Islet precursor cell (in vitro differentiated cells): ENCODE results near the gene FPR2.

Source experiments
- DNase-seq: peaks from one replicate; pipeline ENCODE4 v3.0.0-alpha.2; 2018

Gene FPR2

DNA sequence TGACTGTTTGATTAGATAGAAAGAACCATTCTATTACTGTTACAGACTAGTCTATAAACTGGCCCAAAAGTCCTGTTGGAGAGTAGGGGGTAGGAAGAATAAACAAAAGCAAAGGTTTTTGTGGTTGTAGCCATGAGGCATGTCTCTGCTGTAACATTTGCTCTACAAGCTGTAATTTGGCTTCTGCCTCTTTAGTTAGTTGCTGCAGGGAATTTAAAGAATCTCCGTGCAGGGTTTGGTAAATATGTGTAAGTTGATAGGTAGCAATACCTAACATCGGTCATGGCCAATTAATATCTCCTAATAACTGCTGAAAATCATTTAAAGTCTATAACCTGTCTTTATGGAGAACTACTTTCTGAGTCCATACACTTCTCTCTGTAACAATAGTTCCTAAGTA is 46.9 kb downstream of the FPR2 start:
- no peak for DNase-seq

DNA sequence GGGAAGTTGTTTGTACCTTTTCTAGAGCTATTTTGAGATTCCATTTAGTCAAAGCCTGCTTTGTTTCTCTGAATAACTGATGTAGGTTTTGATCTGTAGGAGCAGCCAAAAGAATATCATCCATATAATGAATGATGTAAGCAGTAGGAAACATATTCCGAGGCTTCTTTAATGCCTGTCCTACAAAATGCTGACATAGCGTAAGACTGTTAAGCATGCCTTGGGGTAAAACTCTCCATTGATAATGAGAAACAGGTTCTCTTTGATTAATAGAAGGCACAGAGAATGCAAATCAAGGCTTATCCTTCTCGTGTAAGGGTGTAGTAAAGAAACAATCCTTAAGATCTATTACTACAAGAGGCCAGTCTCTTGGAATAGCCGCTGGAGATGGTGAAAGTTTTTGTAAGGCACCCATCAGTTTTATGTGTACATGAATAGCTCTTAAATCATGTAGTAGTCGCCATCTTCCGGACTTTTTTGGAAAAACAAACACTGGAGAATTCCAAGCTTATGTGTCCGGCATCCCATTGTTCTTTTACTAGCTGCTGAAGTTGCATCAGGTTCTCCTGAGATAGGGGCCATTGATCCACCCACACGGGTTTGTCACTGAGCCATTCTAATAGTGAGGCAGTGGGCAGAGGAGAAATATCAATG is 47.5 kb downstream of the FPR2 start:
- DNase-seq, result no peak

DNA sequence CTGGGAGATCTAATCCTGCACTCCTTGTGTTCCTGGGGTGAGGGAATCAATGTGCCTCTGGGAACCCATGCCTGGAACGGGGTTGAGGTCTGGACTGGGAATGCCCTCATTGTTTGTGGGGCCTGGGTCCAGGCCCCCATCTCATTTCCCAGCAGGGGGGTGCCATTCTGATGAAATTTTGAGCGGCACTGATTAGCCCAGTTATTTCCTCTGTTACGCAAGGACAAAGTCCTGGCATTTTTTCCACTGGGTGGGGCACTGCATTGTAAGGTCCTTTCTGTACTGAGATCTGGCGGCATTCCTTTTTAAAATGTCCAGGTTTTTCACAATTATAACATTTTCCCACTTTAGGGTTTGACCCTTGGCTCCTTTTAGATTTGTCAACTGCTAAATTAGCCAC is 48.8 kb downstream of the FPR2 start:
- DNase-seq, result no peak

- DNase-seq, result no peak
These were observed 49.2 kb downstream of the FPR2 start for GRCh38 chr19:51810223-51810622.

DNA sequence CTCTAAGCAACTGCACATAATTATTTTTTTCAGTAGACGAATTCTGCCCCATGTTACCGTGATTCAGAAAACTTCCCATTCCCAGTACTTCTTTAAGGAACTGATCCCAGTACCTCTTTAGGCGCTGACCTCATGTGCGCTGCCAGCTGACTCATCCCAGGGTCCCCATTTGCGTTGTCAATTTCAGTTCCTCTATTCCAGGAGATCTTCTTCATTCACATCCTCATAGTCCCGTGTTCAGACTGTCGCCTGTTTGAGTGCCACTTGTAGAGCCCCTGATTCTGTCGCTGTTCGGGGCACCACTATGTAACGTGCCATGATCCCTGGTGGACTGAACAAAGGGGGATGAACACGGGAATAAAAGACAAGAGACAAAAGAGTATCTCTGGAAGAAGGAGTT is 50.4 kb downstream of the FPR2 start:
- DNase-seq, result no peak

DNA sequence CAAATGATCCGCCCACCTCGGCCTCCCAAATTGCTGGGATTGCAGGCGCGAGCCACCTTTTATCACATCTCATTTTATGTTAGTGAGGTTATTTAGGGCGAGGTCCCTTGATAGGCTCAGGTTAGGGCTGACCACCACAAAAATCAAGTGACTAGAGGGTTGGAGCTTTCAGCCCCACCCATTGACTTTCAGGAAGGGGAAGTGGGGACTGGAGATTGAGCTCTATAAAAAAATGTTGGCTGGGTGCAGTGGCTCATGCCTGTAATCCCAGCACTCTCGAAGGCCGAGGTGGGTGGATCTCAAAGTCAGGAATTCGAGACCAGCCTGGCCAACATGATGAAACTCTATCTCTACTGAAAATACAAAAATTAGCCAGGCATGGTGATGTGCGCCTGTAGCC is 54.1 kb downstream of the FPR2 start:
- no peak for DNase-seq

DNA sequence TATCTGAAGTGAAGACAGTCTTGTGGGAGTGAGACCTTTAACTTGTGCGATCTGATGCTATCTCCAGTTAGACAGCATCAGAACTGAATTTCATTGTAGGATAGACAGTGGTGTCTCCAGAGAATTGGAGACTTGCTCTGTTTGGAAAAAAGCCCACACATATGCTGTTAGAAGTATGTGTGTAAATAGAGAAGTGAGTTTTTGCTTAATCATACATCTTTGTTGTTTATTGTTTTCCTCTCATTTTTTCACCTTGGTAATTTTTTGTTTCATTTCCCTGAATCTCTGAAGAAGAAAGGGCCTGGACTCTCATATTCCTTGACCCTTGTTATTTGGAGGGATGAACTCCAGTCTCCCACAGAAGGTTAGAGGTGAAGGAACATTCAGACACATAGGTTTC is 55.7 kb downstream of the FPR2 start:
- DNase-seq, result no peak

DNA sequence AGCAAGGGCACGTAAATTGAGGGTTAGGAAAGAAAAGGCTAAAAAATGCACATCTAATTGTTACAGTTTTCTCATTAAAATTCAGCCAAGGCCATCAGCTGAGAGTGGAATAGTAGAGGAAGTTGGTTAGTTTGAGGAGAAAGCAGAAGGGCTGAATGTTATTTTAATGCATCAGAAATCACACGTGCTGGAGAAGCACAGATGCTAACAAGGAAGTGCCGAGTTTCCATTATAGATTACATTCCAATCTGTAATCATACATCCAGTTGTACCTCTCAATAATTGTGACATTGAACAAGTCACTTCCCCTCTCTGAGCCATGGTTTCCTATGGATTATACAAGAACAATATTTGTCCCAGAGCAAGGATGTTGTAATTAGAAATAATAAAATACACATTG is 59.0 kb downstream of the FPR2 start:
- no peak for DNase-seq
